WERI-Rb-1 (cell line): Measurements from ENCODE around the gene HMGN4.

Experiments
- DNase-seq: peaks from one replicate; pipeline ENCODE4 v3.0.0-alpha.2; 2020
- H3K27ac ChIP-seq: fragments of 250-450 bp; sonication (Bioruptor Pico); 2 replicates; pipeline ENCODE4 v1.5.1; 2020; ENCODE audit warnings: mild to moderate bottlenecking, moderate library complexity
- H3K27me3 ChIP-seq: fragments of 250-450 bp; sonication (Bioruptor Pico); 2 replicates; pipeline ENCODE4 v1.5.1; 2021; ENCODE audit warnings: mild to moderate bottlenecking, low read depth, moderate library complexity; ENCODE audit not compliant: insufficient read depth, severe bottlenecking
- H3K36me3 ChIP-seq: fragments of 250-450 bp; sonication (Bioruptor Pico); 2 replicates; pipeline ENCODE4 v1.5.1; 2020; ENCODE audit warnings: mild to moderate bottlenecking, moderate library complexity
- H3K4me3 ChIP-seq: 2 replicates; pipeline ENCODE4 v1.5.1; 2011; ENCODE audit warnings: low read depth, mild to moderate bottlenecking, control low read depth, low read length
- H3K9me3 ChIP-seq: fragments of 250-450 bp; sonication (Bioruptor Pico); 2 replicates; pipeline ENCODE4 v1.5.1; 2021; ENCODE audit warnings: mild to moderate bottlenecking, moderate library complexity; ENCODE audit not compliant: severe bottlenecking
- CTCF ChIP-seq: IDR thresholded peaks from 2 replicates; pipeline ENCODE4 v1.5.1; 2011; ENCODE audit warnings: low read depth, mild to moderate bottlenecking, control low read depth, inconsistent platforms, low read length

HMGN4 gene

GRCh38 chr6:26552205-26552604 is 14.0 kb downstream of the HMGN4 start:
- Histone ChIP-seq H3K36me3 (no peaks in the 10 kb centered on the region), H3K4me3 (no peak overlapping the region; the same call in 1 of the 2 replicates), H3K27me3 (no peaks in the 10 kb centered on the region), H3K9me3 (no peaks in the 10 kb centered on the region), H3K27ac (no peak overlapping the region)
- DNase-seq = no peak
- no peak for TF ChIP-seq CTCF

- no peaks in the 10 kb centered on the region for H3K27me3 ChIP-seq
- no peaks in the 10 kb centered on the region for H3K36me3 ChIP-seq
- TF ChIP-seq CTCF = no peak
- DNase-seq = no peak
- H3K9me3 ChIP-seq = no peaks in the 10 kb centered on the region
- no peak overlapping the region for H3K27ac ChIP-seq
- peak overlapping the region; percentile 99 for H3K4me3 ChIP-seq
These were observed 14.5 kb downstream of the HMGN4 start for GRCh38 chr6:26552640-26553188.

- Histone ChIP-seq H3K27me3 (no peaks in the 10 kb centered on the region), H3K27ac (peak overlapping the region; percentile 55; the same call in 1 of the 2 replicates), H3K9me3 (no peaks in the 10 kb centered on the region), H3K4me3 (peak overlapping the region; percentile 99), H3K36me3 (no peaks in the 10 kb centered on the region)
- no peak for TF ChIP-seq CTCF
- DNase-seq = peak; percentile 83
These were observed 15.1 kb downstream of the HMGN4 start for GRCh38 chr6:26553264-26553634.

GRCh38 chr6:26553635-26554446 is 15.7 kb downstream of the HMGN4 start:
- H3K36me3 ChIP-seq = no peaks in the 10 kb centered on the region
- H3K4me3 ChIP-seq = peak overlapping the region; percentile 99
- peak; percentile 88 for DNase-seq
- TF ChIP-seq CTCF = no peak
- no peaks in the 10 kb centered on the region for H3K27me3 ChIP-seq
- H3K9me3 ChIP-seq = no peaks in the 10 kb centered on the region
- peak overlapping the region; percentile 55 for H3K27ac ChIP-seq

GRCh38 chr6:26554447-26554696 is 16.2 kb downstream of the HMGN4 start:
- H3K27ac ChIP-seq = no peak overlapping the region; the same call in 1 of the 2 replicates

More at GRCh38 chr6:26554447-26554696, 16.2 kb downstream of the HMGN4 start:
- Histone ChIP-seq H3K4me3 (peak overlapping the region; percentile 99), H3K9me3 (no peaks in the 10 kb centered on the region), H3K27me3 (no peaks in the 10 kb centered on the region), H3K36me3 (no peaks in the 10 kb centered on the region)
- DNase-seq = no peak
- no peak for TF ChIP-seq CTCF
